Keratinocyte (primary cell): ENCODE results near the gene IARS2. TPM values are rescaled to one million over a fixed set of nuclear protein-coding genes. Genes with fewer than 3 reads are reported as not detected.

Experiments used
- DNase-seq: peaks from one replicate; pipeline ENCODE4 v3.0.0-alpha.2; 2011; ENCODE audit warnings: low read depth, missing footprints, low spot score
- FAIRE-seq: peaks from 2 replicates; lab custom pipeline; 2011; peaks lifted over from hg19 to GRCh38; lab: Jason Lieb, UNC
- H2AFZ ChIP-seq: 2 replicates; pipeline ENCODE4 v1.6.0; 2012; ENCODE audit warnings: low read length, control low read depth, inconsistent platforms; ENCODE audit not compliant: control insufficient read depth
- H3K27ac ChIP-seq: 2 replicates; pipeline ENCODE4 v1.5.1; 2011; ENCODE audit warnings: low read length; ENCODE audit not compliant: control insufficient read depth, insufficient read depth
- H3K27me3 ChIP-seq: 3 replicates; pipeline ENCODE4 v1.6.0; 2011; ENCODE audit warnings: low read length; ENCODE audit not compliant: control insufficient read depth, insufficient read depth; ENCODE audit errors: extremely low read depth
- H3K36me3 ChIP-seq, 2 experiments: 2 replicates in 1 of 2; 3 replicates in 1 of 2; pipeline ENCODE4 v1.5.1; 2011; ENCODE audit warnings: low read length in 2 of 2, mild to moderate bottlenecking in 1 of 2; ENCODE audit not compliant: control insufficient read depth in 2 of 2, insufficient read depth in 2 of 2; ENCODE audit errors: extremely low read depth in 1 of 2
- H3K4me1 ChIP-seq: 3 replicates; pipeline ENCODE4 v1.5.1; 2011; ENCODE audit warnings: low read length; ENCODE audit not compliant: control insufficient read depth, insufficient read depth; ENCODE audit errors: extremely low read depth
- H3K4me2 ChIP-seq: 3 replicates; pipeline ENCODE4 v1.6.0; 2011; ENCODE audit warnings: low read depth, low read length; ENCODE audit not compliant: control insufficient read depth, insufficient read depth; ENCODE audit errors: extremely low read depth
- H3K4me3 ChIP-seq, 3 experiments: fragments of 200-600 bp in 1 of 3; sonication (generic) in 1 of 3; 2 replicates in 2 of 3; 3 replicates in 1 of 3; pipeline ENCODE4 v1.5.1; 2011 to 2016; ENCODE audit warnings: low read length in 3 of 3, mild to moderate bottlenecking in 3 of 3, control low read depth in 2 of 3, inconsistent platforms in 1 of 3, low read depth in 1 of 3, mixed read lengths in 1 of 3, mixed run types in 1 of 3, moderate library complexity in 1 of 3; ENCODE audit not compliant: control insufficient read depth in 2 of 3, insufficient read depth in 2 of 3; ENCODE audit errors: extremely low read depth in 1 of 3
- H3K79me2 ChIP-seq: 2 replicates; pipeline ENCODE4 v1.6.0; 2012; ENCODE audit warnings: low read length; ENCODE audit not compliant: control insufficient read depth, insufficient read depth
- H3K9ac ChIP-seq: 3 replicates; pipeline ENCODE4 v1.6.0; 2011; ENCODE audit warnings: low read length; ENCODE audit not compliant: control insufficient read depth, insufficient read depth; ENCODE audit errors: extremely low read depth
- H3K9me1 ChIP-seq: 3 replicates; pipeline ENCODE4 v1.6.0; 2011; ENCODE audit warnings: low read length; ENCODE audit not compliant: control insufficient read depth, insufficient read depth; ENCODE audit errors: extremely low read depth
- H3K9me3 ChIP-seq: 2 replicates; pipeline ENCODE4 v1.5.1; 2012; ENCODE audit warnings: low read depth, low read length; ENCODE audit not compliant: control insufficient read depth
- H4K20me1 ChIP-seq: 3 replicates; pipeline ENCODE4 v1.6.0; 2011; ENCODE audit warnings: low read length; ENCODE audit not compliant: control insufficient read depth, insufficient read depth; ENCODE audit errors: extremely low read depth
- EZH2 ChIP-seq: IDR thresholded peaks from one replicate; pipeline ENCODE4 v1.6.1; 2012; ENCODE audit warnings: inconsistent platforms, mild to moderate bottlenecking, low read length, moderate library complexity
- dilution Hi-C: fragments of 300-500 bp; cut with MboI; formaldehyde crosslinking; loops from one replicate; pipeline ENCODE4 v1.7.0; 2020; ENCODE audit warnings: low sequenced_read_pairs; ENCODE audit not compliant: extremely low pct_ligation_motif_present
- polyA plus RNA-seq, 5 experiments: library from polyadenylated mRNA; depleted of rRNA in 3 of 5; stranded (reverse) in 3 of 5; stranded (forward) in 1 of 5; unstranded in 1 of 5; fragments of >200 nt; gene quantifications; 1 replicate in 1 of 5; 2 replicates in 3 of 5; 3 replicates in 1 of 5; pipeline versions ENCODE4 v1.2.1 to v1.2.3, GENCODE V29; 2011 to 2012; ENCODE audit warnings: missing spikeins in 2 of 5, low read depth in 1 of 5, low replicate concordance in 1 of 5
- TF ChIP-seq, protein P1 (sequence below), 3 experiments: IDR thresholded peaks in 1 of 3; conservative IDR thresholded peaks in 1 of 3; optimal IDR thresholded peaks in 1 of 3; 2 replicates in 2 of 3; 3 replicates in 1 of 3; pipeline versions ENCODE3 to v1.5.1; 2011; ENCODE audit warnings: low read length in 3 of 3, mild to moderate bottlenecking in 3 of 3, moderate library complexity in 2 of 3, control low read depth in 1 of 3, inconsistent platforms in 1 of 3; ENCODE audit not compliant: insufficient read depth in 2 of 3; ENCODE audit errors: extremely low read depth in 1 of 3

Gene IARS2
- polyA plus RNA-seq, 1 donor (not counting 4 experiments of a cell fraction or from before 2014, with no cell fraction given) = 69.0 TPM

DNA sequence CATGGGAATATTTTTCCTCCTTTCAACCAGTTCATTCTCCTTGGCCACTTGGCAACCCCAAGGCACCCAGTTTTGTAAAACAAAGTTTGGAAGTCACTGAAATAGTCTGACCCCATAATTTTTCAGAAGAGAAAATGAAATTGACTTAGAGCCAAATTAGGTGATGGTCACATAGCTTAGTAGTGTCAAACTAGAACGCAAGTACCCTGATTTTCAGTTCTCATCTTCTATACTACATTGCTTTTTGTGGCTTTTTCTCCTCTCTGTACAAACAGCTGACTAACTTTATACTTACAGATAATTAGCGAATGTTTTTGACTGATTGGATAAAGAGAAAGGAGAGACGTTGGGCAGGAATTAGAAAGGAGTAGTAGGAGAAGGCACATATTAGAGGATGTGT, 33.1 kb downstream of the IARS2 start:
- H3K36me3 ChIP-seq = peaks cover 0 to 8% of the 10 kb centered on the region in 2 experiments

DNA sequence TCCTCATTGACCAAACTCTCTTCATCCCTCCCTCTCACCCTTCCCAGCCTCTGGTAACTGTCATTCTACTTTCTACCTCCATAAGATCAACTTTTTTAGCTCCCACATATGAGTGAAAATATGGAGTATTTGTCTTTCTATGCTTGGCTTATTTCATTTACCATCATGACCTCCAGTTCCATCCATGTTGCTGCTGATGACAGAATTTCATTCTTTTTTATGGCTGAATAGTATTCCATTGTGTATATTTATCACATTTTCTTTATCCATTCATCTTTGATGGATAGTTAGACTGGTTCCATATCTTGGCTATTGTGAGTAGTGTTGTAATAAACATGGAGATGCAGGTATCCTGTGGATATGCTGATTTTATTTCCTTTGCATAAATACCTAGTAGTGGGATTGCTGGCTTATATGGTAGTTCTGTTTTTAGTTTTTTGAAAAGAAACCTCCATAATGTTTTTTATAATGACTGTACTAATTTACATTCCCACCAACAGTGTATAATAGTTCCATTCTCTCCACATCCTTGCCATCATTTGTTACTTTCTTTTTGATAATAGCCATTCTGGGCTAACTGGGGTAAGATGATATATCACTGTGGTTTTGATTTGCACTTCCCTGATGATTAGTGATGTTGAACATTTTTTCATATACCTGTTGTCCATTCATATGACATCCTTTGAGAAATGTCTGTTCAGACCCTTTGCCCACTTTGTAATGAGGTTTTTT, 35.7 kb downstream of the IARS2 start:
- H3K9me1 ChIP-seq = no peaks in the 10 kb centered on the region
- H4K20me1 ChIP-seq = no peaks in the 10 kb centered on the region
- dilution Hi-C loops = no loop called here
- FAIRE-seq = no peak
- H3K9ac ChIP-seq = no peak overlapping the region
- H3K4me3 ChIP-seq = no peak overlapping the region
- no peaks in the 10 kb centered on the region for H3K4me1 ChIP-seq
- H3K27me3 ChIP-seq = no peaks in the 10 kb centered on the region
- TF ChIP-seq, protein P1, sequence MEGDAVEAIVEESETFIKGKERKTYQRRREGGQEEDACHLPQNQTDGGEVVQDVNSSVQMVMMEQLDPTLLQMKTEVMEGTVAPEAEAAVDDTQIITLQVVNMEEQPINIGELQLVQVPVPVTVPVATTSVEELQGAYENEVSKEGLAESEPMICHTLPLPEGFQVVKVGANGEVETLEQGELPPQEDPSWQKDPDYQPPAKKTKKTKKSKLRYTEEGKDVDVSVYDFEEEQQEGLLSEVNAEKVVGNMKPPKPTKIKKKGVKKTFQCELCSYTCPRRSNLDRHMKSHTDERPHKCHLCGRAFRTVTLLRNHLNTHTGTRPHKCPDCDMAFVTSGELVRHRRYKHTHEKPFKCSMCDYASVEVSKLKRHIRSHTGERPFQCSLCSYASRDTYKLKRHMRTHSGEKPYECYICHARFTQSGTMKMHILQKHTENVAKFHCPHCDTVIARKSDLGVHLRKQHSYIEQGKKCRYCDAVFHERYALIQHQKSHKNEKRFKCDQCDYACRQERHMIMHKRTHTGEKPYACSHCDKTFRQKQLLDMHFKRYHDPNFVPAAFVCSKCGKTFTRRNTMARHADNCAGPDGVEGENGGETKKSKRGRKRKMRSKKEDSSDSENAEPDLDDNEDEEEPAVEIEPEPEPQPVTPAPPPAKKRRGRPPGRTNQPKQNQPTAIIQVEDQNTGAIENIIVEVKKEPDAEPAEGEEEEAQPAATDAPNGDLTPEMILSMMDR (optimal IDR thresholded peaks at IDR 0.05 in 1 of 3, IDR thresholded peaks at IDR 0.05 in 1 of 3, conservative IDR thresholded peaks at IDR 0.05 in 1 of 3; ENCODE audit: extremely low read depth in 1 of 3, insufficient read depth in 2 of 3, low read length in 3 of 3) = no peak
- no peak for TF ChIP-seq EZH2
- H3K27ac ChIP-seq = no peak overlapping the region
- H3K4me2 ChIP-seq = no peak overlapping the region
- peaks cover 2 to 14% of the 10 kb centered on the region in 2 experiments for H3K36me3 ChIP-seq
- H3K9me3 ChIP-seq = no peaks in the 10 kb centered on the region
- DNase-seq = no peak
- H3K79me2 ChIP-seq = no peaks in the 10 kb centered on the region
- no peak overlapping the region for H2AFZ ChIP-seq

More for the DNA sequence above, 33.1 kb downstream of the IARS2 start:
- Histone ChIP-seq H3K79me2 (no peaks in the 10 kb centered on the region), H2AFZ (no peak overlapping the region), H3K4me3 (no peak overlapping the region), H3K9ac (no peak overlapping the region), H3K4me2 (no peak overlapping the region), H3K27ac (no peak overlapping the region), H3K9me3 (no peaks in the 10 kb centered on the region), H3K4me1 (no peaks in the 10 kb centered on the region), H4K20me1 (no peaks in the 10 kb centered on the region), H3K9me1 (no peaks in the 10 kb centered on the region), H3K27me3 (no peaks in the 10 kb centered on the region)
- no peak for DNase-seq
- dilution Hi-C loops = no loop called here
- TF ChIP-seq EZH2 = no peak
- TF ChIP-seq, protein P1 (optimal IDR thresholded peaks at IDR 0.05 in 1 of 3, IDR thresholded peaks at IDR 0.05 in 1 of 3, conservative IDR thresholded peaks at IDR 0.05 in 1 of 3; ENCODE audit: extremely low read depth in 1 of 3, insufficient read depth in 2 of 3, low read length in 3 of 3) = no peak
- no peak for FAIRE-seq
